GM21381 (cell line): ENCODE results near the gene CARM1.
A peak's percentile ranks its signal among the peaks of the same experiment; 100 is the strongest.
"Not testable (repeated sequence)": the region's sequence is repeated elsewhere in the genome, so short reads cannot be mapped to it uniquely, and the experiment has no call there.

ENCODE experiments used
- ATAC-seq: cut with Tn5 transposase; IDR thresholded peaks from one replicate; pipeline ENCODE4 v1.9.1; 2021; ENCODE audit warnings: mild to moderate bottlenecking, moderate library complexity; ENCODE audit not compliant: unreplicated experiment

The CARM1 gene

GRCh38 chr19:10872546-10873107 lies 1.3 kb downstream of the CARM1 start:
- ATAC-seq, result no peak

DNA sequence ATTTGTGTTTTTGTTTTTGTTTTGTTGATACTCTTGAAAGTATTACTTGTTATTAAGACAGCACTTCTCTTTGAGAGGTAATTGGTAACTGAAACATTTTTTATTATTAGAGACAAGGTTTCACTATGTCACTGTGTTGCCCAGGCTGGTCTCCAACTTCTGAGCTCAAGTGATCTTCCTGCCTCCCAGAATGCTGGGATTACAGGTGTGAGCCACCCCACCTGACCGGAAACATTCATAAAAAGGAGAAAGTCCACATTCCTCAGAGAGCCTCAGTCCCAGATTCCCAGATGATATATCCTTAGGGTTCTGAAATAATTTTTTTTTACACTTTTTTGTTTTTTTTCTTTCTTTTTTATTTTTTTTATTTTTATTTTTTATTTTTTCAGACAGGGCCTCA lies 2.7 kb downstream of the CARM1 start:
- no peak for ATAC-seq

GRCh38 chr19:10876459-10877240 lies 5.3 kb downstream of the CARM1 start:
- peak; percentile 46 for ATAC-seq

GRCh38 chr19:10877608-10878007 lies 6.3 kb downstream of the CARM1 start:
- not testable (repeated sequence) for ATAC-seq

DNA sequence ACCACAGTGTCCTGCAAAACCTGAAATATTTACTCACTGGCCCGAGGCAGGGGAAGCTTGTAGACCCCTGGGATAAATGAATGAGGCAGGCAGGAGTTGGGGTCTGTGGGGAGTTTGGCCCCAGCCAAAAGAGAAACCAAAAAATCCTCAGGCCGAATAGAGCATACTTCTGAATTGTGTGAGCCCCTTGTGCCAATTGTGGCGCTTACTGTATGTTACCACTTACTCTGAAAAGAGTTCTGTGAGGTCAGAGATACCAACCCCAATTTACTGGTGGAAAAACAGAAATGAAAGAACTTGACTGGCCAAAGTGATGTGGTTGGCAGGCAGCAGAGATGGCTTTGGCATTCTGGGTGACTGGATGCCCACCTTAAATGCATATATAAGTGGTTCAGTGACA lies 6.9 kb downstream of the CARM1 start:
- ATAC-seq, result no peak

- no peak for ATAC-seq
Measured at GRCh38 chr19:10881403-10882107, 10.2 kb downstream of the CARM1 start.

- ATAC-seq, result no peak
Measured at GRCh38 chr19:10882108-10882457, 10.7 kb downstream of the CARM1 start.

DNA sequence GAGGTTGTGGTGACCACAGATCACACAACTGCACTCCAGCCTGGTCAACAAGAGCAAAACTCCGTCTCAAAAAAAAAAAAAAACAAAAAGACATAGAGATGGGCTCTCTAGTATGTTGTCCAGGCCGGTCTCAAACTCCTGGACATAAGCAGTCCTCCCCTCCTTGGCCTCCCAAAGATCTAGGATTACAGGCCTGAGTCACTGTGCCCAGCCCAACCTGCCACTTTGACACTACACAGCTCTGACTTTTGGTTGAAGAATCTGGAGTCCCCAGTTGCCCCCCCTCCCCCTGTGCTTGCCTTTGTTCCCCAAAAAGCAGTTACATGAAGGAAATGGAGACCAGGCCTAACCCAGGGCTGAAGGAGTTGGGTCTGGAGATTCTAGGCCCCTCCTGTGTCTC lies 12.9 kb downstream of the CARM1 start:
- no peak for ATAC-seq

GRCh38 chr19:10885201-10886169 lies 14.1 kb downstream of the CARM1 start:
- no peak for ATAC-seq

GRCh38 chr19:10887616-10888367 lies 16.4 kb downstream of the CARM1 start:
- no peak for ATAC-seq

- ATAC-seq, result no peak
Measured at GRCh38 chr19:10888421-10888866, 17.1 kb downstream of the CARM1 start.

- ATAC-seq, result no peak
Measured at GRCh38 chr19:10889880-10890279, 18.5 kb downstream of the CARM1 start.

- no peak for ATAC-seq
Measured at GRCh38 chr19:10891405-10892086, 20.2 kb downstream of the CARM1 start.

DNA sequence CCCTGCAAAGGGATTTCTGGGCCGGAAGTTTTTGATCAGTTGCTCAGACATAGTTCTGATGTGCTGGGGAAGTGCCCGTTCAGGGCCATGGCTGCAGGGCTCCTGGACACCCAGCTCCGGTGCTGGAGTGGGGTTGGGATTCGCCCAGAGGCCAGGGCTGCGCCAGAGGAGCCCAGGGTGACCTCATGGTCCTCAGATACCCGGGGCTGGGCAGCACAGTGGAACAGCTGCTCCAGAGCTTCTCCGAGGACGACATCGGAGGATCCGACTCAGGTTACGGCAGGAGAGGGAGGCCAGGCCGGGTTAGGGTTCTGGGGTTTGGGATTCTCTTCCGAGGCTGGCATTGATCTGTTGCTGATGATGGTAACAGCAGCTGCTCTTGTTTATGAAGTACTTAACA lies 20.9 kb downstream of the CARM1 start:
- ATAC-seq, result no peak

GRCh38 chr19:10894911-10895213 lies 23.5 kb downstream of the CARM1 start:
- no peak for ATAC-seq

GRCh38 chr19:10895363-10895762 lies 24.0 kb downstream of the CARM1 start:
- ATAC-seq, result no peak

DNA sequence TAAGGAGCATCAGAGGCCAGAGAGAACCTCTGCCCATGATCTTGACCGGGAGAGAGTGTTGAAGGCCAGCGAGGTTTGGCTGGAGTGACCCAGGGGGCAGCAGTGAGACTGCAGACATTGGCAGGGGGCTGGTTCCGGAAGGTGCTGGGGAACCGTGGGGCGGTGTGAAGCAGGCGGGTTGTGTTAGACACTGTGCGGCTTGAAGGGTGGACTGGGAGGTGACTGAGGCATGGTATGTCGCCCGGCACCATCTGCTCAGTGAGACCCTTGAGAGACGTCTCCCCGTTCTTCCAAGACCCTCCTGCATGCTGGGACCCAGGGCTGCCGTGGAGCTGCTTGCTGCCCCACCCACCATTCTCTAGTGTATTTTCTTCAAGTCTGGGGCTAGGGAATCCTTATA lies 24.6 kb downstream of the CARM1 start:
- ATAC-seq, result no peak

DNA sequence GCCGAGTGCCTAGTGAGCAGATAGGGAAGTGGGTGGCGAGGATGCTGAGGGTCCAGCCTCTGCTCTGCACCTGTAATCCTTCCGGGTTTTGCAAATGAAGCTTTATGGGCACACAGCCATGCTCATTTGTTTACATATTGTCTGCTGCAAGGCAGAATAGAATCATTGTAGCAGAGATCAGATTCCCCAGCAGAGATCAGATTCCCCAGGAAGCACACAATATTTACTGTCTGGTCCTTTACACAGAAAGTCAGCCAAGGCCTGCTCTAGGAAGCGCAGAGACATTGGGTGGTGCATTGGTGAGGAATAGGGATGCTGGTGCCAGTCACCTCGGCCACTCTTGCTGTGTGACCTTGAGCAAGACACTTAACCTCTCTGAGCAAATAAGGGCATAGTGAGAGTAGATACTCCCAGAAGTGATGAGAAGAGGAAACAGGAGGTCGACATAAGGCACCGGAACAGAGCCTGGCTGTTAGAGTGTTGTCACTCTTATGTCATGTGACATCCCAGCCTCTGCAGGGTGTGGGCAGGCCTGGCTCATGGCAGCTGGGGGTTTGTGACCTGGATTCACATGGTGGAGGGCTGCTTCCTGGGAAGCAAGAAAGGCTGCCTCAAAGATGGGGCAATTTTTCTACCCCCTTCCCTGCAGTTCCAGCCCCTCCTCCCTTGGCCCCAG lies 25.6 kb downstream of the CARM1 start:
- no peak for ATAC-seq

DNA sequence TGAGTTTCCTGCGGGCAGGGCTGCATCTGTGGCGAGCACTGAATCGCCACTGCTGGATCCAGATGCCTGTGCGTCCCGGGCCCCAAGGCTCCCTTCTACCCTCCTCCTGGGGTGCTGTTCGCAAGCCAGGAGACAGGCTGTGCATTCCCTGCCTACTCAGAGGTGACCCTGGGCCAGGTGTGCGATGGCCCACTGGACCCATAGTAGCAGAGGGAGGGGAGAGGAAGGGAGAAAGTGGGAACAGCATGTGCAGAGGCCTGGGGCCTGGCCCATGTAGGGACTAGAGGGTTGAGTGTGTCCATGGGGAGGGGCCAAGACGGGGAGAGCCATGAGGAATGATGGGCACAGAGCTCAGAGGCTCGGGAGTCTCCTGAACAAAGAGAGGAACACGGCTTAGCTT lies 27.3 kb downstream of the CARM1 start:
- ATAC-seq, result no peak
